ENCODE results near the gene ZNF710.

ZNF710 gene

DNA sequence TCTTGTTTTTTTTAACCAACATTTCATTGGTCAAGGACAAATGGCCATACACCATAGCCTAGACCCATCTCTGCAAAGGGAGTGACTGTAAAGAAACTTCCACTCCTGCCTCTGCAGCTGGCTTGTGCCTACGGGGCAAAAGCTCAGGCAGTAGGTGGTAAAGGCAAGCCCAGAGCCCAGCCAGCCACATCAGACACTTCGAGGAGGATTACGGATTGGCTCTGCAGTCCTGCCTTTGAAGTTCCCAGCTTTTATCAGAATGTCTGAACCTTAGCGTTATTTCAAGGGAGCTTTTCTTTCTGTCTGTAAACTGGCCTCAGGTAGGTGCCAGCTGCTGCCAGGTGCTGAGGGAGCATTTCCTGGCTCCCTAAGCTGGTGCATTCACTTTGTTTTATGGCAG lies 15.6 kb downstream of the ZNF710 start:
- no peak for DNase-seq (ENCODE audit: low read depth in 2 of 2, low spot score in 1 of 2)

- DNase-seq (ENCODE audit: low read depth in 2 of 2, low spot score in 1 of 2) = no peak
These were observed 17.2 kb downstream of the ZNF710 start for GRCh38 chr15:90018216-90018831.

DNA sequence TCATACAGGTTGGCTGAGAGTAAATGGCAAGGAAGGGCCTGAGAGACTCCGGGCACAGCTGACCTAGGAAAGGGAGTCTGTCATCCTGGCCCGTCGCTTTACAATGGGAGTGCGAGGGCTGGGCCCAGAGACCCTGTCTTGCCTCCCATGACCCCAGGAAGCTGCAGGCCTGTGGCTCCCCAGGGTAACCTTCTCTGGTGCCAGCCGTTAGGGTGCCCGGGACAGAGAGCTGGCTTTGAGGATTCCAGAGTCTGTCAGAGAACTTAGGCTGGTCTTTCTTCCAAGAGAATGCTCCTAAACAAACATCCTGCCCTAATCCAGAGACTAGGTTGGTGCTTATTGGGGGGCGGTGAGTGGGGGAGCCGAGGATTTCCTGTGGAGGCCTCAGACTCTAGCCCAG lies 18.5 kb downstream of the ZNF710 start:
- no peak for DNase-seq (ENCODE audit: low read depth in 2 of 2, low spot score in 1 of 2)

GRCh38 chr15:90020021-90020735 lies 19.1 kb downstream of the ZNF710 start:
- DNase-seq (ENCODE audit: low read depth in 2 of 2, low spot score in 1 of 2) = no peak

DNA sequence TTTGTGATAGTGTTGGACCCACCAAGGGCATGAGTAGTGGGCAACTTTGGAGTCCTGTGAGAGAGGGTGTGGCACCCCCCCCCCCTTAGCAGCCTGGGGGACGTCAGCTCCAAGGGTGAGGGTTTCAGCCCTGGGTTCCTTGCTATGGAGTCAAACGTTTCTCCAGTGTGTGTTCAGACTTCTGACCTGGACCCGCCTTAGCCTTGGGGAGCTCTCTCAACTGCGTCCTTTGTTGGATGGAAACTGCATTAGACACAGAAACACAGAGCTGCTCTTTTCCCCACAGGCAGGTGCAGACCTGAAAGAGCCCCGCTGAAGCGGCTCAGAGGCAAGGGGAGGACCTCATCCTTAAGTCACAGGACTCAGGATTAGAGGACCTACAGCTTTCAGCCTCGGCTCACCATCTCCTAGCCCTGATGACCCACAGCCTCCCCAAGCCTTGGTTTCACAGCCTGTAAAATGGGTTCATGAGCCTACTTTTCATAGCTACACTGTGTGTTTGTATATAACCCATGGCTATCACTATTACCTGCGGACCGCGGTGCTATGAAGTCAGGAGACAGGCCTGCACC lies 19.9 kb downstream of the ZNF710 start:
- no peak for DNase-seq (ENCODE audit: low read depth in 2 of 2, low spot score in 1 of 2)

DNA sequence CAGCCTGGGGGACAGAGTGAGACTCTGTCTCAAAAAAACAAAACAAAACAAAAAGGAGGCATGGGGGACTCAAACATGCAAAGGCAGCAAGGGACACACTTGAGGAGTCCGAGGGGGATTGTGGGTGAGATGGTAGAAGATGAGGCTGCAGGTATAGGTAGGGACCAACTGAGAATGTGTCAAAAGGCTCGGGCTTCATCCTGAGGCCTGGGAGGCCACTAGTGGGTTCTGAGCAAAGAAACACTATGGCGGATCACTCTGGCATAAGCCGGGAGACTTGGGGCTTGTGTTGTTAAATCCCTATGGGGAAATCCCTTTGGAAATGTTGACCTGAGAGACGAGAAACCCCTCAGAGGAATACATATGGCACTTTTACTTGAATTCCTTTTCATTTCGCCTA lies 21.2 kb downstream of the ZNF710 start:
- DNase-seq (ENCODE audit: low read depth in 2 of 2, low spot score in 1 of 2) = no peak

- no peak for DNase-seq (ENCODE audit: low read depth in 2 of 2, low spot score in 1 of 2)
These were observed 22.0 kb downstream of the ZNF710 start for GRCh38 chr15:90022905-90023700.

DNA sequence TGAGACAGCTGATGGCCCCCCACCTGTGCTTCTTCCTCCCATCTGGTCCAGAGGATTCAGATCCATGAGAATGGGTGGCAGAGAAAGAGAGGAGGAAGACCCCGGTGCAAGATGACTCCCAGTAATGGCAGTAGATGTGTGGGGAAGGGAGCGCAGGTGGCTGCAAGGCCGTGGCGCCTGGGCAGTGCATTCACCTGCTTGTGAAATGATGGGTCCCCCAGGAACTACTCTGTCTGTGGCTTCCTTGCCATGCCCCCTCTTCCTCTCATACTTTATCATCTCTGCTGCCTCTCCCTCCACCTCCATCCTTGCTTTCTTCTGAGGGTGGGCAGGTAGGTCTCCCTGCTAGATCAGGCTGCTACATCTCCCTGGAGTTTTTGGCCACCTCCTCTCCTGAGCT lies 23.3 kb downstream of the ZNF710 start:
- DNase-seq (ENCODE audit: low read depth in 2 of 2, low spot score in 1 of 2) = no peak

DNA sequence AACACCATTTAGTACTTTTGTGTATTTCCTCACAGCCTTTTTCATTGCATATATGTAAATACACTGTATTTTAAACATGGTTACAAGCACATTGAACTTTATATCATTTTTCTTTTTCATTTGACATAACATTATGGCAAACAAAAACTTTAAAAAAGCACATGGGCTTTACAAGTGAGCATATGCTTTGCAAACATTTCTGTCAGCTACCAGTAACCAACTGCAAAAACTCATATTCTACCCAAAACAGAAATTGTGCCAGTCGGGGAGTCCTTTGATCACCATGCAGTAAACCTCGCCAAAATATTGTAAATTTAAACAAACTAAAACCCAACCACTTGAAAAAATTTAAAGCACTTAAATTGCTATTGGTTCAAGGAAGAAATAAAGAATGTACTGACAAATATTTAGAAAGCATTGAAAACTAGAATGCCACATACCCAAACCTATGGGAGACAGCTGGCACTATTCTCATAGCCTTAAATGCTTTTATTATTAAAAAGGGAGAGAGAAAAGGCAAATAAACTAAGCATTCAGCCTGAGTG lies 24.4 kb downstream of the ZNF710 start:
- DNase-seq (ENCODE audit: low read depth in 2 of 2, low spot score in 1 of 2) = no peak

- DNase-seq (ENCODE audit: low read depth in 2 of 2, low spot score in 1 of 2) = no peak
These were observed 27.3 kb downstream of the ZNF710 start for GRCh38 chr15:90028376-90028944.

DNA sequence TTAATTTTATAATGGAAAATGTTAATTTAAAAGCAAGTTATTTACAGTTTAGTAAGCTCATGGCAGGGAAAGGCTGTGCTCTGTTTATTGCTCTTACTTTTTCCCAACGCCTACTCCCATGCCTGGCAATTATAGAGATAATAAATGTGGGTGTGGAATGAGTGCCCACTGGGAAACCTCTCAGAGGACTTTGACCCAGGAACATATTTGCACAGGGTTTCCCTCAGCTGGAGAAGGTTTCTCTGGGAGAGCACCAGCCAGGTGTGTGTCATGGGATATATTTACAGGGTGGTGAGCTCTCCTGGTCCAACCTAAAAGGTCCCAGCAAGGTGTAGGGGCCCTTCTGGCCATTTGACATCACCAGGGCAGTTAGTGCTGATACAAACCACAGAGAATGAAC lies 27.9 kb downstream of the ZNF710 start:
- no peak for DNase-seq (ENCODE audit: low read depth in 2 of 2, low spot score in 1 of 2)

- DNase-seq (ENCODE audit: low read depth in 2 of 2, low spot score in 1 of 2) = no peak
These were observed 29.3 kb downstream of the ZNF710 start for GRCh38 chr15:90030376-90030775.

GRCh38 chr15:90031231-90031791 lies 30.2 kb downstream of the ZNF710 start:
- DNase-seq (ENCODE audit: low read depth in 2 of 2, low spot score in 1 of 2) = no peak

GRCh38 chr15:90033006-90033405 lies 31.9 kb downstream of the ZNF710 start:
- DNase-seq (ENCODE audit: low read depth in 2 of 2, low spot score in 1 of 2) = no peak

GRCh38 chr15:90033448-90033847 lies 32.3 kb downstream of the ZNF710 start:
- DNase-seq (ENCODE audit: low read depth in 2 of 2, low spot score in 1 of 2) = no peak

DNA sequence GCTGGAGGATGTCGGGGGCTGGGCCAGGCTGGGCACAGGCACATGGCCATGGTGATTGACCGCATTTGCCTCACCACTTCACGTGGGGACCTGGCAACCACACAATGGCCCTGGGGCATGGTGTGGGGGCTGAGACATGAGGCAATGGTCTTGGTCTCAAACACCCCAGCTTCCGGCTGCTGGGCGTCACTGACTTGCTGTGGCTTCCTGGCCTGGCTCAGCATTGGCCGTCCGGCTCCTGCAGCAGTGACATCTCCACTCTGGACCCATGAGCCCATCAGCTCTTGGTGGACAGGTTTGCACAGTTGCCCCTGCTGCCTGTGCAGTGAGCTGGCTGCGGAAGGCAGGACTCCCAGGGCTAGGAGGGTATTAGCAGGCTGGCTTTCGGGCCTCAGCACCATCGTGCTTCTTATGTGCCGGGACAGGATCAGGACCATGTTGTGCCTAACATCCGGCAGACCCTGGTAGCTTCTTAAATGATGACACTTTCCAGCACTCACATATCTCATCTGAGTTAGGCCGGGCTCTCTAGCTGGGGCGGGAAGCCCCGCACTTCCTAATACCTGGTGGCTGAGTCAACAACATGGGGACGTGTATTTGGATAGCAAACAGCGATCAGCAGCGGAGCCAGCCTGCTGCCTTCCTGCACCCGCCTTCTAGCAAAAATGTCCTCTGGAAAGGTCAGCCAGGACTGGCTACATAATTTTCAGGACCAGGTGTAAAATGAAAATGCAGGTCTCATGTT lies 34.1 kb downstream of the ZNF710 start:
- no peak for DNase-seq (ENCODE audit: low read depth in 2 of 2, low spot score in 1 of 2)

DNA sequence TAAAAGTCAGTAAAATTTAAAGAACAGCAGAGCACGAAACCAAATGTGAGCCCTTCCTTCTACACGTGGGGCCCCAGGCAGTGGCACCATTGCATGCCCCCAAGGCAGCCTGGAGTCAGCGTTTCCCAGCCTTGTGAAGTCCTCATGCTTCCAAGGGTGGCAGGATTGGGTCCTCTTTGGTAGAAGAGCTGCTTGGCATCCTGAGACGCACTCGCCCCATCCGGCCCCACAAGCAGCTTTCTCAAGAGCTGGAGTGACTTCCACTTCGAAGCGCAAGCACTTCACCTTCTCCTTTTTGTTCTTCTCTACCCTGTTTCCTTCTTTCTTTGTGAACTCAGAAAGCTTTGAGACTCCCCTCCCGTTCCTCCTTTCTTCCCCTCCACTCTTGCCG lies 34.7 kb downstream of the ZNF710 start:
- no peak for DNase-seq (ENCODE audit: low read depth in 2 of 2, low spot score in 1 of 2)

GRCh38 chr15:90036343-90036742 lies 35.2 kb downstream of the ZNF710 start:
- no peak for DNase-seq (ENCODE audit: low read depth in 2 of 2, low spot score in 1 of 2)

DNA sequence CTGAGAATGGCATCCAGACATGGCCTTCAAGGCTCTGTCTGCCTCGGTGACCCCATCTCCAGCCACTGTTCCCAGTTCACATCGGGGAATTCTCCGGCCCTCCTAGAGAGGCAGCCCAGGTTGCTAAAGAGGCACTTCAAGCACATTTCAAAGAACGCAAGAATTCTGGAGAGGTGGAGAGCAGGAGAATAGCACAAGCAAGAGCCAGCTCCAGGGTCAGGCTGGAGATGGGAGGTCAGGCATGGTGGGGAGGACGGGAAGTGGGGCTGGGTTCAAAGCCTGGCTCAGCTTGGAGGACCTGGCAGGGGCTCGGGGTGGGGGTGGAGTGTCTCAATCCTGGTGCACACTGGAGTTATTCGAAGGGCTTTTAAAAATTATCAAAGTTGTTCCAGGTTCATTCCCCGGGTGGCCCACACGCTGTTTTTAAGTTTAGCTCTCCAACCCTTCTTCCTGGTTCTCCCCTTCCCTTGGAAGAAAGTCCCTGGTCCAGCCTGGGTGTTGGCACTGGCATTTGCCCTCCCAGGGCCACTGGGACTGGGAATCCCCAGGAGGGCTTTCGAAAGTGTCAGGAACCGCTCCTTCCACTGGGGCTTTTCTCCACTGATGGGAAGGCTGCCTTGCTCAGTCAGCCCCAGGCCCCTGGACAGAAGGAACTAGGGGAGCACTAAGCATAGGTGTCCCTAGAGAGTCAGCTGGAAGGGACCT lies 35.8 kb downstream of the ZNF710 start:
- no peak for DNase-seq (ENCODE audit: low read depth in 2 of 2, low spot score in 1 of 2)

- no peak for DNase-seq (ENCODE audit: low read depth in 2 of 2, low spot score in 1 of 2)
These were observed 36.4 kb downstream of the ZNF710 start for GRCh38 chr15:90037511-90037860.
